Mucosa of stomach (tissue), 1 donor: ENCODE data around the gene IL4.
"Not testable (repeated sequence)": the region's sequence is repeated elsewhere in the genome, so short reads cannot be mapped to it uniquely, and the experiment has no call there.

Experiments
- H3K27me3 ChIP-seq: one replicate; pipeline ENCODE4 v1.7.0; 2013; ENCODE audit warnings: mild to moderate bottlenecking, low read length; ENCODE audit not compliant: control insufficient read depth, insufficient read depth
- H3K36me3 ChIP-seq: one replicate; pipeline ENCODE4 v1.7.0; 2013; ENCODE audit warnings: low read length; ENCODE audit not compliant: control insufficient read depth, insufficient read depth
- H3K4me1 ChIP-seq: one replicate; pipeline ENCODE4 v1.7.0; 2013; ENCODE audit warnings: mild to moderate bottlenecking, low read length; ENCODE audit not compliant: control insufficient read depth, insufficient read depth
- H3K4me3 ChIP-seq: one replicate; pipeline ENCODE4 v1.7.0; 2013; ENCODE audit warnings: low read length
- H3K9ac ChIP-seq: one replicate; pipeline ENCODE4 v1.7.0; 2013; ENCODE audit warnings: mild to moderate bottlenecking, low read length, moderate library complexity
- H3K9me3 ChIP-seq: one replicate; pipeline ENCODE4 v1.7.0; 2013; ENCODE audit warnings: mild to moderate bottlenecking, low read length, moderate library complexity; ENCODE audit not compliant: control insufficient read depth
- donor health status: Pancreatic carcinoma.

The IL4 gene

GRCh38 chr5:132673939-132674630 is at the start of gene IL4:
IL4 (plus strand) TSS chr5:132673989; CDS start chr5:132674051, 62 bp downstream.
- no peaks in the 10 kb centered on the region for H3K27me3 ChIP-seq
- H3K4me1 ChIP-seq, result peaks cover 32% of the 10 kb centered on the region
- H3K9ac ChIP-seq, result no peak within 1 kb of the TSS
- no peaks in the 10 kb centered on the region for H3K36me3 ChIP-seq
- H3K9me3 ChIP-seq, result no peaks in the 10 kb centered on the region
- no peak within 1 kb of the TSS for H3K4me3 ChIP-seq

- Histone ChIP-seq H3K27me3 (no peaks in the 10 kb centered on the region), H3K9ac (no peak overlapping the region), H3K36me3 (peaks cover 4% of the 10 kb centered on the region), H3K4me3 (no peak overlapping the region), H3K9me3 (no peaks in the 10 kb centered on the region), H3K4me1 (no peaks in the 10 kb centered on the region)
Observed at GRCh38 chr5:132627470-132627869, 46.3 kb upstream of the IL4 start.

- Histone ChIP-seq H3K36me3 (peaks cover 4% of the 10 kb centered on the region), H3K4me3 (no peak overlapping the region), H3K9me3 (no peaks in the 10 kb centered on the region), H3K27me3 (no peaks in the 10 kb centered on the region), H3K4me1 (no peaks in the 10 kb centered on the region), H3K9ac (no peak overlapping the region)
Observed at GRCh38 chr5:132628814-132629213, 45.0 kb upstream of the IL4 start.

GRCh38 chr5:132629230-132629944 is 44.4 kb upstream of the IL4 start:
- Histone ChIP-seq H3K36me3 (peaks cover 4% of the 10 kb centered on the region), H3K4me3 (no peak overlapping the region), H3K9me3 (no peaks in the 10 kb centered on the region), H3K27me3 (no peaks in the 10 kb centered on the region), H3K9ac (no peak overlapping the region), H3K4me1 (no peaks in the 10 kb centered on the region)

- H3K36me3 ChIP-seq, H3K4me3 ChIP-seq, H3K9me3 ChIP-seq, H3K27me3 ChIP-seq, H3K4me1 ChIP-seq, H3K9ac ChIP-seq: not testable (repeated sequence)
Observed at GRCh38 chr5:132633587-132633986, 40.2 kb upstream of the IL4 start.

GRCh38 chr5:132635873-132636272 is 37.9 kb upstream of the IL4 start:
- Histone ChIP-seq H3K9ac (no peak overlapping the region), H3K4me3 (no peak overlapping the region), H3K9me3 (no peaks in the 10 kb centered on the region), H3K36me3 (no peaks in the 10 kb centered on the region), H3K4me1 (no peaks in the 10 kb centered on the region), H3K27me3 (no peaks in the 10 kb centered on the region)

- Histone ChIP-seq H3K9me3 (no peaks in the 10 kb centered on the region), H3K4me3 (no peak overlapping the region), H3K27me3 (no peaks in the 10 kb centered on the region), H3K9ac (no peak overlapping the region), H3K36me3 (no peaks in the 10 kb centered on the region), H3K4me1 (no peaks in the 10 kb centered on the region)
Observed at GRCh38 chr5:132637241-132637640, 36.5 kb upstream of the IL4 start.

GRCh38 chr5:132639706-132640130 is 34.1 kb upstream of the IL4 start:
- H3K9ac ChIP-seq, result no peak overlapping the region
- no peak overlapping the region for H3K4me3 ChIP-seq
- H3K36me3 ChIP-seq, result no peaks in the 10 kb centered on the region

GRCh38 chr5:132640613-132641012 is 33.2 kb upstream of the IL4 start:
- no peak overlapping the region for H3K9ac ChIP-seq
- H3K36me3 ChIP-seq, result no peaks in the 10 kb centered on the region
- H3K27me3 ChIP-seq, result no peaks in the 10 kb centered on the region
- H3K4me3 ChIP-seq, result no peak overlapping the region
- no peaks in the 10 kb centered on the region for H3K9me3 ChIP-seq
- H3K4me1 ChIP-seq, result no peaks in the 10 kb centered on the region

More at GRCh38 chr5:132639706-132640130, 34.1 kb upstream of the IL4 start:
- Histone ChIP-seq H3K9me3 (no peaks in the 10 kb centered on the region), H3K27me3 (no peaks in the 10 kb centered on the region), H3K4me1 (no peaks in the 10 kb centered on the region)

GRCh38 chr5:132641241-132641723 is 32.5 kb upstream of the IL4 start:
- no peaks in the 10 kb centered on the region for H3K27me3 ChIP-seq
- no peak overlapping the region for H3K4me3 ChIP-seq
- H3K36me3 ChIP-seq, result no peaks in the 10 kb centered on the region
- no peaks in the 10 kb centered on the region for H3K9me3 ChIP-seq
- no peak overlapping the region for H3K9ac ChIP-seq
- peaks cover under 1% of the 10 kb centered on the region for H3K4me1 ChIP-seq

GRCh38 chr5:132641841-132642240 is 31.9 kb upstream of the IL4 start:
- peaks cover 6% of the 10 kb centered on the region for H3K4me1 ChIP-seq
- H3K9me3 ChIP-seq, result no peaks in the 10 kb centered on the region
- no peak overlapping the region for H3K4me3 ChIP-seq
- no peaks in the 10 kb centered on the region for H3K36me3 ChIP-seq
- H3K27me3 ChIP-seq, result no peaks in the 10 kb centered on the region
- H3K9ac ChIP-seq, result no peak overlapping the region

- Histone ChIP-seq H3K9me3 (no peaks in the 10 kb centered on the region), H3K9ac (no peak overlapping the region), H3K27me3 (no peaks in the 10 kb centered on the region), H3K4me1 (peaks cover 15% of the 10 kb centered on the region), H3K36me3 (no peaks in the 10 kb centered on the region), H3K4me3 (no peak overlapping the region)
Observed at GRCh38 chr5:132644177-132644576, 29.6 kb upstream of the IL4 start.
